ENCODE data around the gene HIP1R.

Gene HIP1R

GRCh38 chr12:122847921-122848421, 12.7 kb downstream of the HIP1R start:
- no peak for ATAC-seq
- TF ChIP-seq ZNF70 (CRISPR knock-in tag; IDR thresholded peaks at IDR 0.05) = no peak
- no peak for TF ChIP-seq GLIS3 (CRISPR knock-in tag; IDR thresholded peaks at IDR 0.05)

GRCh38 chr12:122848471-122849351, 13.5 kb downstream of the HIP1R start:
- no peak for TF ChIP-seq TSHZ2 (CRISPR knock-in tag; IDR thresholded peaks at IDR 0.05)
- TF ChIP-seq CSDC2 (CRISPR knock-in tag; IDR thresholded peaks at IDR 0.05) = no peak
- no peak for ATAC-seq

- ATAC-seq = no peak
- TF ChIP-seq CREB5 (CRISPR knock-in tag; IDR thresholded peaks at IDR 0.05; ENCODE audit: low read depth) = no peak
- no peak for TF ChIP-seq TCF4 (CRISPR knock-in tag; IDR thresholded peaks at IDR 0.05; ENCODE audit: borderline replicate concordance)
- no peak for TF ChIP-seq ESRRG (CRISPR knock-in tag; IDR thresholded peaks at IDR 0.05)
- no peak for TF ChIP-seq ZNF8 (CRISPR knock-in tag; IDR thresholded peaks at IDR 0.05)
- TF ChIP-seq POU6F1 (CRISPR knock-in tag; IDR thresholded peaks at IDR 0.05; ENCODE audit: borderline replicate concordance, low read depth) = no peak
- no peak for TF ChIP-seq BACH2 (CRISPR knock-in tag; IDR thresholded peaks at IDR 0.05; ENCODE audit: borderline replicate concordance)
These were observed 14.2 kb downstream of the HIP1R start for GRCh38 chr12:122849352-122850047.

GRCh38 chr12:122850048-122850445, 14.8 kb downstream of the HIP1R start:
- TF ChIP-seq BACH2 (CRISPR knock-in tag; IDR thresholded peaks at IDR 0.05; ENCODE audit: borderline replicate concordance) = no peak
- no peak for TF ChIP-seq PATZ1 (CRISPR knock-in tag; IDR thresholded peaks at IDR 0.05; ENCODE audit: borderline replicate concordance)
- TF ChIP-seq ARNTL (CRISPR knock-in tag; IDR thresholded peaks at IDR 0.05; ENCODE audit: borderline replicate concordance, low read depth) = no peak
- TF ChIP-seq ZFP30 (CRISPR knock-in tag; IDR thresholded peaks at IDR 0.05) = no peak
- TF ChIP-seq OSR1 (CRISPR knock-in tag; IDR thresholded peaks at IDR 0.05) = no peak
- no peak for TF ChIP-seq ESRRG (CRISPR knock-in tag; IDR thresholded peaks at IDR 0.05)
- no peak for TF ChIP-seq GLIS3 (CRISPR knock-in tag; IDR thresholded peaks at IDR 0.05)
- no peak for TF ChIP-seq ZNF8 (CRISPR knock-in tag; IDR thresholded peaks at IDR 0.05)
- no peak for TF ChIP-seq ZC3H10 (CRISPR knock-in tag; IDR thresholded peaks at IDR 0.05)
- no peak for TF ChIP-seq TOX (CRISPR knock-in tag; IDR thresholded peaks at IDR 0.05; ENCODE audit: borderline replicate concordance)
- TF ChIP-seq ZNF70 (CRISPR knock-in tag; IDR thresholded peaks at IDR 0.05) = no peak
- no peak for TF ChIP-seq CSDC2 (CRISPR knock-in tag; IDR thresholded peaks at IDR 0.05)
- TF ChIP-seq POU6F1 (CRISPR knock-in tag; IDR thresholded peaks at IDR 0.05; ENCODE audit: borderline replicate concordance, low read depth) = no peak
- no peak for TF ChIP-seq TCF4 (CRISPR knock-in tag; IDR thresholded peaks at IDR 0.05; ENCODE audit: borderline replicate concordance)
- no peak for TF ChIP-seq CSRNP3 (CRISPR knock-in tag; IDR thresholded peaks at IDR 0.05)
- TF ChIP-seq ZNF565 (CRISPR knock-in tag; conservative IDR thresholded peaks at IDR 0.05; ENCODE audit: low read depth) = no peak
- no peak for TF ChIP-seq ISL1 (CRISPR knock-in tag; IDR thresholded peaks at IDR 0.05)
- TF ChIP-seq TSHZ2 (CRISPR knock-in tag; IDR thresholded peaks at IDR 0.05) = no peak
- no peak for ATAC-seq
